ENCODE data around the gene TBC1D22B. TPM values are rescaled to one million over a fixed set of nuclear protein-coding genes. Genes with fewer than 3 reads are reported as not detected.

Gene TBC1D22B
- total and polyA plus RNA-seq, 2 of the 13 experiments (the other 11 are each of a cell fraction or from before 2014, with no cell fraction given): 9.7 to 12.9 TPM

DNA sequence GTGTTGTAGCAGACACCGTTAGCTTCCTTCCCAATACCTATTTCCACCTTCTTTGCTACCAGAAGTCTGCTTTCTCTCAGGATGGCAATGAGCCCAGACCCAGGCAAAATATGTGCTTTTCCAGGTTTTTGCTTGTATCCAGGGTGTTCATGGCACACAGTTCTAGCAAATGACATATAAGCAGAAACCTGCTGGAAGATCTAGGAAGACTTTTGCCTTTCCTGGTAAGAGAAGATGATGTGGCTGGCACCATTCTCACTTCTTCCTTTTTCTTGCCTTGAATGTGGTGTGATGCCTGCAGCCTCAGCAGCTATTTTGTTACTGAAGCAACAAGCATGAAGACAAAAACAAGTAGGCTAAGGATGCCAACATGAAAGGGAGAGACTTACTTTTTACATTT is 19.2 kb upstream of the TBC1D22B start:
- intact Hi-C loops (cut with micrococcal nuclease; ENCODE audit: unreplicated experiment): no loop called here
- Histone ChIP-seq H3K9ac (ENCODE audit: insufficient read depth, low read depth, low read length) (no peak overlapping the region), H3K36me3 (replicated peaks in 1 of 2; ENCODE audit: control insufficient read depth in 1 of 2, insufficient read depth in 2 of 2, low read length in 2 of 2) (no peaks in the 10 kb centered on the region), H3K4me2 (ENCODE audit: low read depth, low read length) (no peak overlapping the region), H3K4me3 (replicated peaks in 1 of 3; ENCODE audit: insufficient read depth in 1 of 3, low read depth in 2 of 3, low read length in 3 of 3) (no peak overlapping the region), H3K9me3 (ENCODE audit: low read length) (no peaks in the 10 kb centered on the region), H3K79me2 (ENCODE audit: insufficient read depth, low read length) (no peaks in the 10 kb centered on the region), H3K4me1 (ENCODE audit: insufficient read depth, low read length) (peaks cover 29% of the 10 kb centered on the region), H3K27me3 (ENCODE audit: control insufficient read depth in 1 of 2, insufficient read depth in 2 of 2, low read length in 2 of 2) (no peaks in the 10 kb centered on the region), H4K20me1 (ENCODE audit: insufficient read depth, low read length) (no peaks in the 10 kb centered on the region), H3K27ac (ENCODE audit: extremely low read length, insufficient read depth, low read length) (no peak overlapping the region), H2AFZ (ENCODE audit: low read length) (no peak overlapping the region)
- BruUV-seq (replicated peaks): no TSS peak
- in situ Hi-C loops (cut with HindIII; ENCODE audit: extremely low pct_ligation_motif_present, low pct_unique_long_range_greater_than_20kb): no loop called here
- FAIRE-seq (no peak), DNase-seq (ENCODE audit: low spot score) (no peak), ATAC-seq (no peak)
- 69% methylated on average over 1 of the region's 1 CpG for WGBS (ENCODE audit: low lambda C conversion rate)
- ChIA-PET CTCF (ENCODE audit: low intra/inter-chr PET ratio, low total read pairs) (no interaction called here), POLR2A (interaction anchor here (1.3 kb wide), 1 partner anchor 16 kb away, joined by 3 read pairs; no protein-coding TSS in a partner anchor)
- TF ChIP-seq SNAI1 (CRISPR knock-in tag; IDR thresholded peaks at IDR 0.05; ENCODE audit: borderline replicate concordance) (no peak), ZBTB7B (CRISPR knock-in tag; IDR thresholded peaks at IDR 0.05) (no peak), SIX1 (CRISPR knock-in tag; IDR thresholded peaks at IDR 0.05; ENCODE audit: borderline replicate concordance) (no peak), ZNF772 (CRISPR knock-in tag; IDR thresholded peaks at IDR 0.05) (no peak), RFXANK (CRISPR knock-in tag; IDR thresholded peaks at IDR 0.05) (no peak), PHF20 (CRISPR knock-in tag; IDR thresholded peaks at IDR 0.05) (no peak), MIER3 (CRISPR knock-in tag; IDR thresholded peaks at IDR 0.05; ENCODE audit: borderline replicate concordance) (no peak), ZNF317 (CRISPR knock-in tag; IDR thresholded peaks at IDR 0.05) (no peak), FOXA1 (IDR thresholded peaks at IDR 0.05) (no peak), FOXA1 (CRISPR knock-in tag; IDR thresholded peaks at IDR 0.05) (no peak), ZFP36L1 (CRISPR knock-in tag; IDR thresholded peaks at IDR 0.05) (no peak)
- TF ChIP-seq, protein P1, sequence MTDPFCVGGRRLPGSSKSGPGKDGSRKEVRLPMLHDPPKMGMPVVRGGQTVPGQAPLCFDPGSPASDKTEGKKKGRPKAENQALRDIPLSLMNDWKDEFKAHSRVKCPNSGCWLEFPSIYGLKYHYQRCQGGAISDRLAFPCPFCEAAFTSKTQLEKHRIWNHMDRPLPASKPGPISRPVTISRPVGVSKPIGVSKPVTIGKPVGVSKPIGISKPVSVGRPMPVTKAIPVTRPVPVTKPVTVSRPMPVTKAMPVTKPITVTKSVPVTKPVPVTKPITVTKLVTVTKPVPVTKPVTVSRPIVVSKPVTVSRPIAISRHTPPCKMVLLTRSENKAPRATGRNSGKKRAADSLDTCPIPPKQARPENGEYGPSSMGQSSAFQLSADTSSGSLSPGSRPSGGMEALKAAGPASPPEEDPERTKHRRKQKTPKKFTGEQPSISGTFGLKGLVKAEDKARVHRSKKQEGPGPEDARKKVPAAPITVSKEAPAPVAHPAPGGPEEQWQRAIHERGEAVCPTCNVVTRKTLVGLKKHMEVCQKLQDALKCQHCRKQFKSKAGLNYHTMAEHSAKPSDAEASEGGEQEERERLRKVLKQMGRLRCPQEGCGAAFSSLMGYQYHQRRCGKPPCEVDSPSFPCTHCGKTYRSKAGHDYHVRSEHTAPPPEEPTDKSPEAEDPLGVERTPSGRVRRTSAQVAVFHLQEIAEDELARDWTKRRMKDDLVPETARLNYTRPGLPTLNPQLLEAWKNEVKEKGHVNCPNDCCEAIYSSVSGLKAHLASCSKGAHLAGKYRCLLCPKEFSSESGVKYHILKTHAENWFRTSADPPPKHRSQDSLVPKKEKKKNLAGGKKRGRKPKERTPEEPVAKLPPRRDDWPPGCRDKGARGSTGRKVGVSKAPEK (CRISPR knock-in tag; IDR thresholded peaks at IDR 0.05; ENCODE audit: borderline replicate concordance): no peak
- TF ChIP-seq, protein P2, sequence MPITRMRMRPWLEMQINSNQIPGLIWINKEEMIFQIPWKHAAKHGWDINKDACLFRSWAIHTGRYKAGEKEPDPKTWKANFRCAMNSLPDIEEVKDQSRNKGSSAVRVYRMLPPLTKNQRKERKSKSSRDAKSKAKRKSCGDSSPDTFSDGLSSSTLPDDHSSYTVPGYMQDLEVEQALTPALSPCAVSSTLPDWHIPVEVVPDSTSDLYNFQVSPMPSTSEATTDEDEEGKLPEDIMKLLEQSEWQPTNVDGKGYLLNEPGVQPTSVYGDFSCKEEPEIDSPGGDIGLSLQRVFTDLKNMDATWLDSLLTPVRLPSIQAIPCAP (CRISPR knock-in tag; IDR thresholded peaks at IDR 0.05; ENCODE audit: low read depth): no peak
- TF ChIP-seq, protein P3, sequence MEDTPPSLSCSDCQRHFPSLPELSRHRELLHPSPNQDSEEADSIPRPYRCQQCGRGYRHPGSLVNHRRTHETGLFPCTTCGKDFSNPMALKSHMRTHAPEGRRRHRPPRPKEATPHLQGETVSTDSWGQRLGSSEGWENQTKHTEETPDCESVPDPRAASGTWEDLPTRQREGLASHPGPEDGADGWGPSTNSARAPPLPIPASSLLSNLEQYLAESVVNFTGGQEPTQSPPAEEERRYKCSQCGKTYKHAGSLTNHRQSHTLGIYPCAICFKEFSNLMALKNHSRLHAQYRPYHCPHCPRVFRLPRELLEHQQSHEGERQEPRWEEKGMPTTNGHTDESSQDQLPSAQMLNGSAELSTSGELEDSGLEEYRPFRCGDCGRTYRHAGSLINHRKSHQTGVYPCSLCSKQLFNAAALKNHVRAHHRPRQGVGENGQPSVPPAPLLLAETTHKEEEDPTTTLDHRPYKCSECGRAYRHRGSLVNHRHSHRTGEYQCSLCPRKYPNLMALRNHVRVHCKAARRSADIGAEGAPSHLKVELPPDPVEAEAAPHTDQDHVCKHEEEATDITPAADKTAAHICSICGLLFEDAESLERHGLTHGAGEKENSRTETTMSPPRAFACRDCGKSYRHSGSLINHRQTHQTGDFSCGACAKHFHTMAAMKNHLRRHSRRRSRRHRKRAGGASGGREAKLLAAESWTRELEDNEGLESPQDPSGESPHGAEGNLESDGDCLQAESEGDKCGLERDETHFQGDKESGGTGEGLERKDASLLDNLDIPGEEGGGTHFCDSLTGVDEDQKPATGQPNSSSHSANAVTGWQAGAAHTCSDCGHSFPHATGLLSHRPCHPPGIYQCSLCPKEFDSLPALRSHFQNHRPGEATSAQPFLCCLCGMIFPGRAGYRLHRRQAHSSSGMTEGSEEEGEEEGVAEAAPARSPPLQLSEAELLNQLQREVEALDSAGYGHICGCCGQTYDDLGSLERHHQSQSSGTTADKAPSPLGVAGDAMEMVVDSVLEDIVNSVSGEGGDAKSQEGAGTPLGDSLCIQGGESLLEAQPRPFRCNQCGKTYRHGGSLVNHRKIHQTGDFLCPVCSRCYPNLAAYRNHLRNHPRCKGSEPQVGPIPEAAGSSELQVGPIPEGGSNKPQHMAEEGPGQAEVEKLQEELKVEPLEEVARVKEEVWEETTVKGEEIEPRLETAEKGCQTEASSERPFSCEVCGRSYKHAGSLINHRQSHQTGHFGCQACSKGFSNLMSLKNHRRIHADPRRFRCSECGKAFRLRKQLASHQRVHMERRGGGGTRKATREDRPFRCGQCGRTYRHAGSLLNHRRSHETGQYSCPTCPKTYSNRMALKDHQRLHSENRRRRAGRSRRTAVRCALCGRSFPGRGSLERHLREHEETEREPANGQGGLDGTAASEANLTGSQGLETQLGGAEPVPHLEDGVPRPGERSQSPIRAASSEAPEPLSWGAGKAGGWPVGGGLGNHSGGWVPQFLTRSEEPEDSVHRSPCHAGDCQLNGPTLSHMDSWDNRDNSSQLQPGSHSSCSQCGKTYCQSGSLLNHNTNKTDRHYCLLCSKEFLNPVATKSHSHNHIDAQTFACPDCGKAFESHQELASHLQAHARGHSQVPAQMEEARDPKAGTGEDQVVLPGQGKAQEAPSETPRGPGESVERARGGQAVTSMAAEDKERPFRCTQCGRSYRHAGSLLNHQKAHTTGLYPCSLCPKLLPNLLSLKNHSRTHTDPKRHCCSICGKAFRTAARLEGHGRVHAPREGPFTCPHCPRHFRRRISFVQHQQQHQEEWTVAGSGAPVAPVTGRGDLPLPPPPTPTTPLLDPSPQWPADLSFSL (CRISPR knock-in tag; IDR thresholded peaks at IDR 0.05): no peak

Data from HepG2 (cell line).